Measurements from ENCODE around the gene RNU6-1.

DNA sequence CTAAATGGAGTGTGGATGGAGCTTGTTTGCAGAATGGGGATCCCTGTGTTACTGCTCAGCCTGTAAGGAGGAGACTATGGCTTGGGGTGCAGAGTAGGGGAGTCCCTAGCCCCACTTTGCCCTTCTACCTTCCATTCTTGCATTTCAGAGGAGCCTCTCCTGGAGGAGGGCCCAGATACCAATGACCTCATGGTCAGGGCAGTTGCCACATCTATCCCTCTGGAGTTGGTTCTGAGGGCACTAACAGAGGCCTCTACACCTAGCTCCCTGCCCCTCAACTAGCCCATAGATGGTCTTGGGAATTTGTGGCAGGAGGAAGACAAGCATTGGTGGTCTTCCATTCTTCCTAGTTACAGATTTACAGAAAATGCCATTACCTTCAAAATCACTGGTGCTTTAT is 8.5 kb downstream of the RNU6-1 start:
- TF ChIP-seq EP300 (IDR thresholded peaks at IDR 0.05) (no peak), POLR2A (IDR thresholded peaks at IDR 0.05) (no peak)
- TF ChIP-seq, protein P1, sequence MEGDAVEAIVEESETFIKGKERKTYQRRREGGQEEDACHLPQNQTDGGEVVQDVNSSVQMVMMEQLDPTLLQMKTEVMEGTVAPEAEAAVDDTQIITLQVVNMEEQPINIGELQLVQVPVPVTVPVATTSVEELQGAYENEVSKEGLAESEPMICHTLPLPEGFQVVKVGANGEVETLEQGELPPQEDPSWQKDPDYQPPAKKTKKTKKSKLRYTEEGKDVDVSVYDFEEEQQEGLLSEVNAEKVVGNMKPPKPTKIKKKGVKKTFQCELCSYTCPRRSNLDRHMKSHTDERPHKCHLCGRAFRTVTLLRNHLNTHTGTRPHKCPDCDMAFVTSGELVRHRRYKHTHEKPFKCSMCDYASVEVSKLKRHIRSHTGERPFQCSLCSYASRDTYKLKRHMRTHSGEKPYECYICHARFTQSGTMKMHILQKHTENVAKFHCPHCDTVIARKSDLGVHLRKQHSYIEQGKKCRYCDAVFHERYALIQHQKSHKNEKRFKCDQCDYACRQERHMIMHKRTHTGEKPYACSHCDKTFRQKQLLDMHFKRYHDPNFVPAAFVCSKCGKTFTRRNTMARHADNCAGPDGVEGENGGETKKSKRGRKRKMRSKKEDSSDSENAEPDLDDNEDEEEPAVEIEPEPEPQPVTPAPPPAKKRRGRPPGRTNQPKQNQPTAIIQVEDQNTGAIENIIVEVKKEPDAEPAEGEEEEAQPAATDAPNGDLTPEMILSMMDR (IDR thresholded peaks at IDR 0.05), result no peak

All from ovary (tissue), 3 donors.